ENCODE measurements around the gene MRPL14.

Gene MRPL14

GRCh38 chr6:44073612-44074438, 53.4 kb downstream of the MRPL14 start:
- peak overlapping the region; percentile 39 for H3K4me3 ChIP-seq (replicated peaks; ENCODE audit: insufficient read depth, low read length)
- TF ChIP-seq POLR2AphosphoS5 (IDR thresholded peaks at IDR 0.05; ENCODE audit: low read depth), result no peak
- no peak for TF ChIP-seq REST (IDR thresholded peaks at IDR 0.05; ENCODE audit: insufficient replicate concordance, low read depth)
- TF ChIP-seq GABPA (IDR thresholded peaks at IDR 0.05; ENCODE audit: low read depth), result no peak
- no peak for TF ChIP-seq SPI1 (IDR thresholded peaks at IDR 0.05; ENCODE audit: borderline replicate concordance, low read depth)
- no peak for TF ChIP-seq CTCF (IDR thresholded peaks at IDR 0.05; ENCODE audit: insufficient read depth, low read length)
- DNase-seq (ENCODE audit: low read depth in 1 of 2, low spot score in 1 of 2), result peak in 1 of 2 experiments; percentile 12
- no peak overlapping the region for H3K27ac ChIP-seq (replicated peaks)
- no peaks in the 10 kb centered on the region for H3K27me3 ChIP-seq (ENCODE audit: insufficient read depth, poor library complexity, severe bottlenecking)

GRCh38 chr6:44072959-44073611, 54.2 kb downstream of the MRPL14 start:
- peak; percentile 52 to 63 for DNase-seq (ENCODE audit: low read depth in 1 of 2, low spot score in 1 of 2)
- TF ChIP-seq SPI1 (IDR thresholded peaks at IDR 0.05; ENCODE audit: borderline replicate concordance, low read depth) (no peak), REST (IDR thresholded peaks at IDR 0.05; ENCODE audit: insufficient replicate concordance, low read depth) (no peak), POLR2AphosphoS5 (IDR thresholded peaks at IDR 0.05; ENCODE audit: low read depth) (no peak), CTCF (IDR thresholded peaks at IDR 0.05; ENCODE audit: insufficient read depth, low read length) (no peak), GABPA (IDR thresholded peaks at IDR 0.05; ENCODE audit: low read depth) (no peak)
- Histone ChIP-seq H3K4me3 (replicated peaks; ENCODE audit: insufficient read depth, low read length) (peak overlapping the region; percentile 39), H3K27me3 (ENCODE audit: insufficient read depth, poor library complexity, severe bottlenecking) (no peaks in the 10 kb centered on the region), H3K27ac (replicated peaks) (no peak overlapping the region)

GRCh38 chr6:44072452-44072958, 54.7 kb downstream of the MRPL14 start:
- Histone ChIP-seq H3K27me3 (ENCODE audit: insufficient read depth, poor library complexity, severe bottlenecking) (no peaks in the 10 kb centered on the region), H3K4me3 (replicated peaks; ENCODE audit: insufficient read depth, low read length) (no peak overlapping the region), H3K27ac (replicated peaks) (no peak overlapping the region)
- TF ChIP-seq GABPA (IDR thresholded peaks at IDR 0.05; ENCODE audit: low read depth) (no peak), POLR2AphosphoS5 (IDR thresholded peaks at IDR 0.05; ENCODE audit: low read depth) (no peak), CTCF (IDR thresholded peaks at IDR 0.05; ENCODE audit: insufficient read depth, low read length) (no peak), SPI1 (IDR thresholded peaks at IDR 0.05; ENCODE audit: borderline replicate concordance, low read depth) (no peak), REST (IDR thresholded peaks at IDR 0.05; ENCODE audit: insufficient replicate concordance, low read depth) (no peak)
- DNase-seq (ENCODE audit: low read depth in 1 of 2, low spot score in 1 of 2), result no peak

Measured in HL-60 (cell line).